HEK293 (cell line): ENCODE data around the gene SAT1.
A peak's percentile ranks its signal among the peaks of the same experiment; 100 is the strongest.

ENCODE experiments used
- CTCF ChIA-PET: fragments of 350-600 bp; formaldehyde crosslinking; extraction: SDS; loops from one replicate; lab custom pipeline; 2021; ENCODE audit warnings: antibody characterized with exemption; lab: Yijun Ruan, JAX
- POLR2A ChIA-PET: fragments of 300-600 bp; formaldehyde crosslinking; extraction: SDS; loops from one replicate; lab custom pipeline; 2020; ENCODE audit warnings: antibody characterized with exemption, inconsistent platforms; lab: Yijun Ruan, JAX
- H3K27ac ChIP-seq: fragments of 200-500 bp; sonication (Bioruptor generic); 2 replicates; pipeline ENCODE4 v1.5.1; 2014; ENCODE audit warnings: low read depth, low read length, control low read depth, inconsistent platforms; ENCODE audit errors: extremely low read depth
- H3K36me3 ChIP-seq, 2 experiments: fragments of 200-500 bp in 1 of 2; sonication (Bioruptor generic) in 1 of 2; 1 replicate in 1 of 2; 2 replicates in 1 of 2; pipeline ENCODE4 v1.5.1; 2014 to 2017; ENCODE audit warnings: inconsistent platforms in 2 of 2, low read length in 2 of 2; ENCODE audit not compliant: control insufficient read depth in 2 of 2, insufficient read depth in 1 of 2
- H3K4me1 ChIP-seq: fragments of 200-500 bp; sonication (Bioruptor generic); 2 replicates; pipeline ENCODE4 v1.5.1; 2014; ENCODE audit warnings: mild to moderate bottlenecking, low read length, inconsistent platforms; ENCODE audit not compliant: control insufficient read depth, insufficient read depth
- H3K4me3 ChIP-seq: 2 replicates; pipeline ENCODE4 v1.5.1; 2011; ENCODE audit warnings: low read depth, mild to moderate bottlenecking, control low read depth, low read length, moderate library complexity
- H3K9me3 ChIP-seq: fragments of 200-500 bp; sonication (Bioruptor generic); 2 replicates; pipeline ENCODE4 v1.5.1; 2014; ENCODE audit warnings: low read depth, low read length, inconsistent platforms; ENCODE audit not compliant: control insufficient read depth, insufficient read depth
- BCL11A ChIP-seq: fragments of 450-650 bp; formaldehyde crosslinking; IDR thresholded peaks from 2 replicates; pipeline ENCODE4 v1.5.1; 2016; ENCODE audit warnings: low read depth, missing biosample characterization, missing genetic modification characterization
- BCL11B ChIP-seq: fragments of 450-650 bp; formaldehyde crosslinking; IDR thresholded peaks from 2 replicates; pipeline ENCODE4 v1.5.1; 2016; ENCODE audit warnings: low read depth, missing biosample characterization, missing genetic modification characterization
- HIC1 ChIP-seq: fragments of 450-650 bp; formaldehyde crosslinking; IDR thresholded peaks from 2 replicates; pipeline ENCODE4 v1.5.1; 2016; ENCODE audit warnings: missing biosample characterization, missing genetic modification characterization
- ZEB2 ChIP-seq: fragments of 450-650 bp; formaldehyde crosslinking; IDR thresholded peaks from 2 replicates; pipeline ENCODE4 v1.5.1; 2016; ENCODE audit warnings: missing biosample characterization, missing genetic modification characterization
- ZNF239 ChIP-seq: fragments of 450-650 bp; formaldehyde crosslinking; IDR thresholded peaks from 2 replicates; pipeline ENCODE4 v1.5.1; 2016; ENCODE audit warnings: missing biosample characterization, missing genetic modification characterization
- ZNF48 ChIP-seq: fragments of 450-650 bp; formaldehyde crosslinking; IDR thresholded peaks from 2 replicates; pipeline ENCODE4 v1.5.1; 2016; ENCODE audit warnings: missing biosample characterization, missing genetic modification characterization
- ZNF600 ChIP-seq: fragments of 450-650 bp; formaldehyde crosslinking; IDR thresholded peaks from 2 replicates; pipeline ENCODE4 v1.5.1; 2016; ENCODE audit warnings: missing biosample characterization, missing genetic modification characterization
- ZNF621 ChIP-seq: fragments of 450-650 bp; formaldehyde crosslinking; IDR thresholded peaks from 2 replicates; pipeline ENCODE4 v1.5.1; 2017; ENCODE audit warnings: missing biosample characterization, missing genetic modification characterization
- ZNF629 ChIP-seq: fragments of 450-650 bp; formaldehyde crosslinking; IDR thresholded peaks from 2 replicates; pipeline ENCODE4 v1.5.1; 2017; ENCODE audit warnings: missing biosample characterization, missing genetic modification characterization
- TF ChIP-seq, protein P1 (sequence below): fragments of 450-650 bp; formaldehyde crosslinking; IDR thresholded peaks from 2 replicates; pipeline ENCODE4 v1.5.1; 2016; ENCODE audit warnings: missing biosample characterization, missing genetic modification characterization
- TF ChIP-seq, protein P2 (sequence below): fragments of 450-650 bp; formaldehyde crosslinking; IDR thresholded peaks from 2 replicates; pipeline ENCODE4 v1.5.1; 2017; ENCODE audit warnings: missing biosample characterization, missing genetic modification characterization
- TF ChIP-seq, protein P3 (sequence below): fragments of 450-650 bp; formaldehyde crosslinking; IDR thresholded peaks from 2 replicates; pipeline ENCODE4 v1.5.1; 2016; ENCODE audit warnings: missing biosample characterization, missing genetic modification characterization
- TF ChIP-seq, protein P4 (sequence below): fragments of 450-650 bp; formaldehyde crosslinking; IDR thresholded peaks from 2 replicates; pipeline ENCODE4 v1.5.1; 2017; ENCODE audit warnings: missing biosample characterization, missing genetic modification characterization
- TF ChIP-seq, protein P5 (sequence below): fragments of 450-650 bp; formaldehyde crosslinking; IDR thresholded peaks from 2 replicates; pipeline ENCODE4 v1.5.1; 2016; ENCODE audit warnings: missing biosample characterization, missing genetic modification characterization

Gene SAT1

GRCh38 chrX:23786268-23786815, 3.4 kb downstream of the SAT1 start:
- CTCF ChIA-PET = interaction anchor here (0.7 to 1.0 kb wide), 2 partner anchors 104 to 170 kb away, joined by 3 to 5 read pairs; no protein-coding TSS in a partner anchor

More at GRCh38 chrX:23786268-23786815, 3.4 kb downstream of the SAT1 start:
- Histone ChIP-seq H3K9me3 (no peaks in the 10 kb centered on the region), H3K4me1 (peaks cover 5% of the 10 kb centered on the region; the same call in 1 of the 2 replicates), H3K27ac (no peak overlapping the region), H3K4me3 (no peak overlapping the region), H3K36me3 (peaks cover 0 to 25% of the 10 kb centered on the region in 2 experiments; a peak in 1 of 3 replicates)
- POLR2A ChIA-PET = interaction anchor here (0.6 to 1.2 kb wide), 2 partner anchors 265 to 269 kb away, joined by 3 to 4 read pairs; partner anchors contain the start of gene EIF2S3
- peak; percentile 27; the same call in 1 of the 2 replicates for TF ChIP-seq BCL11B (tag by site-specific recombination)
- TF ChIP-seq ZNF629 (tag by site-specific recombination) = 0 out of 2 replicates have a peak, but pooled peaks have one; percentile 58
- peak; percentile 79 for TF ChIP-seq HIC1 (tag by site-specific recombination)
- TF ChIP-seq, protein P1, sequence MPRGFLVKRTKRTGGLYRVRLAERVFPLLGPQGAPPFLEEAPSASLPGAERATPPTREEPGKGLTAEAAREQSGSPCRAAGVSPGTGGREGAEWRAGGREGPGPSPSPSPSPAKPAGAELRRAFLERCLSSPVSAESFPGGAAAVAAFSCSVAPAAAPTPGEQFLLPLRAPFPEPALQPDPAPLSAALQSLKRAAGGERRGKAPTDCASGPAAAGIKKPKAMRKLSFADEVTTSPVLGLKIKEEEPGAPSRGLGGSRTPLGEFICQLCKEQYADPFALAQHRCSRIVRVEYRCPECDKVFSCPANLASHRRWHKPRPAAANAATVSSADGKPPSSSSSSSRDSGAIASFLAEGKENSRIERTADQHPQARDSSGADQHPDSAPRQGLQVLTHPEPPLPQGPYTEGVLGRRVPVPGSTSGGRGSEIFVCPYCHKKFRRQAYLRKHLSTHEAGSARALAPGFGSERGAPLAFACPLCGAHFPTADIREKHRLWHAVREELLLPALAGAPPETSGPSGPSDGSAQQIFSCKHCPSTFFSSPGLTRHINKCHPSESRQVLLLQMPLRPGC (tag by site-specific recombination) = peak; percentile 75; the same call in 1 of the 2 replicates
- TF ChIP-seq, protein P2, sequence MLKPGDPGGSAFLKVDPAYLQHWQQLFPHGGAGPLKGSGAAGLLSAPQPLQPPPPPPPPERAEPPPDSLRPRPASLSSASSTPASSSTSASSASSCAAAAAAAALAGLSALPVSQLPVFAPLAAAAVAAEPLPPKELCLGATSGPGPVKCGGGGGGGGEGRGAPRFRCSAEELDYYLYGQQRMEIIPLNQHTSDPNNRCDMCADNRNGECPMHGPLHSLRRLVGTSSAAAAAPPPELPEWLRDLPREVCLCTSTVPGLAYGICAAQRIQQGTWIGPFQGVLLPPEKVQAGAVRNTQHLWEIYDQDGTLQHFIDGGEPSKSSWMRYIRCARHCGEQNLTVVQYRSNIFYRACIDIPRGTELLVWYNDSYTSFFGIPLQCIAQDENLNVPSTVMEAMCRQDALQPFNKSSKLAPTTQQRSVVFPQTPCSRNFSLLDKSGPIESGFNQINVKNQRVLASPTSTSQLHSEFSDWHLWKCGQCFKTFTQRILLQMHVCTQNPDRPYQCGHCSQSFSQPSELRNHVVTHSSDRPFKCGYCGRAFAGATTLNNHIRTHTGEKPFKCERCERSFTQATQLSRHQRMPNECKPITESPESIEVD (tag by site-specific recombination) = peak; percentile 68; the same call in 1 of the 2 replicates
- no peak for TF ChIP-seq ZNF48 (tag by site-specific recombination)
- TF ChIP-seq ZEB2 = 0 out of 2 replicates have a peak, but pooled peaks have one; percentile 17
- no peak for TF ChIP-seq ZNF239 (tag by site-specific recombination)
- TF ChIP-seq, protein P3, sequence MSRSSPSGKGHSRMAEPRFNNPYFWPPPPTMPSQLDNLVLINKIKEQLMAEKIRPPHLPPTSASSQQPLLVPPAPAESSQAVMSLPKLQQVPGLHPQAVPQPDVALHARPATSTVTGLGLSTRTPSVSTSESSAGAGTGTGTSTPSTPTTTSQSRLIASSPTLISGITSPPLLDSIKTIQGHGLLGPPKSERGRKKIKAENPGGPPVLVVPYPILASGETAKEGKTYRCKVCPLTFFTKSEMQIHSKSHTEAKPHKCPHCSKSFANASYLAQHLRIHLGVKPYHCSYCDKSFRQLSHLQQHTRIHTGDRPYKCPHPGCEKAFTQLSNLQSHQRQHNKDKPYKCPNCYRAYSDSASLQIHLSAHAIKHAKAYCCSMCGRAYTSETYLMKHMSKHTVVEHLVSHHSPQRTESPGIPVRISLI (tag by site-specific recombination) = peak; percentile 84
- TF ChIP-seq, protein P4, sequence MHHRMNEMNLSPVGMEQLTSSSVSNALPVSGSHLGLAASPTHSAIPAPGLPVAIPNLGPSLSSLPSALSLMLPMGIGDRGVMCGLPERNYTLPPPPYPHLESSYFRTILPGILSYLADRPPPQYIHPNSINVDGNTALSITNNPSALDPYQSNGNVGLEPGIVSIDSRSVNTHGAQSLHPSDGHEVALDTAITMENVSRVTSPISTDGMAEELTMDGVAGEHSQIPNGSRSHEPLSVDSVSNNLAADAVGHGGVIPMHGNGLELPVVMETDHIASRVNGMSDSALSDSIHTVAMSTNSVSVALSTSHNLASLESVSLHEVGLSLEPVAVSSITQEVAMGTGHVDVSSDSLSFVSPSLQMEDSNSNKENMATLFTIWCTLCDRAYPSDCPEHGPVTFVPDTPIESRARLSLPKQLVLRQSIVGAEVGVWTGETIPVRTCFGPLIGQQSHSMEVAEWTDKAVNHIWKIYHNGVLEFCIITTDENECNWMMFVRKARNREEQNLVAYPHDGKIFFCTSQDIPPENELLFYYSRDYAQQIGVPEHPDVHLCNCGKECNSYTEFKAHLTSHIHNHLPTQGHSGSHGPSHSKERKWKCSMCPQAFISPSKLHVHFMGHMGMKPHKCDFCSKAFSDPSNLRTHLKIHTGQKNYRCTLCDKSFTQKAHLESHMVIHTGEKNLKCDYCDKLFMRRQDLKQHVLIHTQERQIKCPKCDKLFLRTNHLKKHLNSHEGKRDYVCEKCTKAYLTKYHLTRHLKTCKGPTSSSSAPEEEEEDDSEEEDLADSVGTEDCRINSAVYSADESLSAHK (tag by site-specific recombination) = peak; percentile 40; the same call in 1 of the 2 replicates
- peak; percentile 89; the same call in 1 of the 2 replicates for TF ChIP-seq BCL11A
- TF ChIP-seq, protein P5, sequence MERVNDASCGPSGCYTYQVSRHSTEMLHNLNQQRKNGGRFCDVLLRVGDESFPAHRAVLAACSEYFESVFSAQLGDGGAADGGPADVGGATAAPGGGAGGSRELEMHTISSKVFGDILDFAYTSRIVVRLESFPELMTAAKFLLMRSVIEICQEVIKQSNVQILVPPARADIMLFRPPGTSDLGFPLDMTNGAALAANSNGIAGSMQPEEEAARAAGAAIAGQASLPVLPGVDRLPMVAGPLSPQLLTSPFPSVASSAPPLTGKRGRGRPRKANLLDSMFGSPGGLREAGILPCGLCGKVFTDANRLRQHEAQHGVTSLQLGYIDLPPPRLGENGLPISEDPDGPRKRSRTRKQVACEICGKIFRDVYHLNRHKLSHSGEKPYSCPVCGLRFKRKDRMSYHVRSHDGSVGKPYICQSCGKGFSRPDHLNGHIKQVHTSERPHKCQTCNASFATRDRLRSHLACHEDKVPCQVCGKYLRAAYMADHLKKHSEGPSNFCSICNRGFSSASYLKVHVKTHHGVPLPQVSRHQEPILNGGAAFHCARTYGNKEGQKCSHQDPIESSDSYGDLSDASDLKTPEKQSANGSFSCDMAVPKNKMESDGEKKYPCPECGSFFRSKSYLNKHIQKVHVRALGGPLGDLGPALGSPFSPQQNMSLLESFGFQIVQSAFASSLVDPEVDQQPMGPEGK (tag by site-specific recombination) = 0 out of 2 replicates have a peak, but pooled peaks have one; percentile 34
- peak; percentile 59 for TF ChIP-seq ZNF600 (tag by site-specific recombination)
- TF ChIP-seq ZNF621 (tag by site-specific recombination) = no peak
